K562 (cell line): ENCODE measurements around the gene ZCCHC24. TPM values are rescaled to one million over a fixed set of nuclear protein-coding genes. Genes with fewer than 3 reads are reported as not detected.
A peak's percentile ranks its signal among the peaks of the same experiment; 100 is the strongest.

ENCODE experiments used
- ATAC-seq: fragments of 200-7000 bp; cut with Tn5 transposase; 3 replicates; pipeline ENCODE4 v1.9.1; 2020; ENCODE audit warnings: moderate library complexity
- BruUV-seq: library from RNA; stranded (reverse); fragments of 400-500 nt; replicated peaks from 2 replicates; lab custom pipeline; 2021; lab: Mats Ljungman, UMichigan
- CTCF ChIA-PET: fragments of 300-600 bp; formaldehyde crosslinking; extraction: SDS; loops from one replicate; lab custom pipeline; 2021; ENCODE audit warnings: low intra/inter-chr PET ratio; lab: Yijun Ruan, JAX
- POLR2A ChIA-PET: fragments of 300-600, 350-650 bp; sonication (Branson Sonifier 250); formaldehyde crosslinking; extraction: SDS; loops from one replicate; lab custom pipeline; 2021; ENCODE audit warnings: antibody characterized with exemption, inconsistent platforms; lab: Yijun Ruan, JAX
- DNase-seq, 4 experiments: peaks; one replicate each; pipeline versions ENCODE4 v3.0.0 to v3.0.0-alpha.2; 2011 to 2018; ENCODE audit warnings: low spot score in 3 of 4, mixed read lengths in 3 of 4; ENCODE audit errors: extremely low read depth in 1 of 4
- FAIRE-seq: peaks from 2 replicates; lab custom pipeline; 2011; peaks lifted over from hg19 to GRCh38; lab: Jason Lieb, UNC
- H2AFZ ChIP-seq: 2 replicates; pipeline ENCODE4 v1.6.0; 2011; ENCODE audit warnings: low read depth, low read length, control low read depth, inconsistent platforms
- H3K27ac ChIP-seq: fragments of 200-600 bp; 3 replicates; pipeline ENCODE4 v1.8.0; 2011; ENCODE audit warnings: low read depth, mild to moderate bottlenecking, control low read depth, inconsistent platforms, low read length, moderate library complexity, mixed read lengths; ENCODE audit errors: extremely low read depth
- H3K27me3 ChIP-seq, 2 experiments: fragments of 300-600 bp in 1 of 2; 2 replicates in 1 of 2; 3 replicates in 1 of 2; pipeline versions ENCODE4 v1.6.0 to v1.8.0; 2011; ENCODE audit warnings: inconsistent platforms in 2 of 2, low read length in 2 of 2, mild to moderate bottlenecking in 1 of 2, mixed read lengths in 1 of 2, moderate library complexity in 1 of 2; ENCODE audit not compliant: control insufficient read depth in 2 of 2, insufficient read depth in 2 of 2
- H3K36me3 ChIP-seq: fragments of 300-600 bp; 3 replicates; pipeline ENCODE4 v1.8.0; 2011; ENCODE audit warnings: mild to moderate bottlenecking, low read length, inconsistent platforms; ENCODE audit not compliant: control insufficient read depth, insufficient read depth
- H3K4me1 ChIP-seq, 2 experiments: fragments of 200-600 bp in 1 of 2; replicated peaks in 1 of 2; 2 replicates in 1 of 2; 3 replicates in 1 of 2; pipeline versions ENCODE4 v1.5.1 to v1.8.0; 2011; ENCODE audit warnings: inconsistent platforms in 2 of 2, low read length in 2 of 2, mild to moderate bottlenecking in 1 of 2, mixed read lengths in 1 of 2, moderate library complexity in 1 of 2; ENCODE audit not compliant: control insufficient read depth in 2 of 2, insufficient read depth in 2 of 2
- H3K4me2 ChIP-seq: 2 replicates; pipeline ENCODE4 v1.6.1; 2011; ENCODE audit warnings: low read length, control low read depth, inconsistent platforms, mixed read lengths; ENCODE audit not compliant: insufficient read depth
- H3K4me3 ChIP-seq: fragments of 200-600 bp; sonication (generic), shearing (Covaris generic); 2 replicates; pipeline ENCODE4 v1.5.1; 2016; ENCODE audit warnings: control low read depth, inconsistent platforms
- H3K79me2 ChIP-seq: fragments of 200-600 bp; 3 replicates; pipeline ENCODE4 v1.8.0; 2011; ENCODE audit warnings: low read length, inconsistent platforms; ENCODE audit not compliant: control insufficient read depth, insufficient read depth
- H3K9ac ChIP-seq, 2 experiments: 2 replicates each; pipeline versions ENCODE4 v1.6.0 to v1.6.1; 2011; ENCODE audit warnings: low read depth in 2 of 2, low read length in 2 of 2, control low read depth in 1 of 2, inconsistent platforms in 1 of 2, mild to moderate bottlenecking in 1 of 2, mixed read lengths in 1 of 2; ENCODE audit not compliant: insufficient read depth in 1 of 2
- H3K9me1 ChIP-seq: one replicate; pipeline ENCODE4 v1.6.0; 2011; ENCODE audit warnings: inconsistent platforms, mild to moderate bottlenecking, low read length, moderate library complexity; ENCODE audit not compliant: control insufficient read depth, insufficient read depth
- H3K9me3 ChIP-seq: replicated peaks from 2 replicates; pipeline ENCODE4 v1.5.1; 2011; ENCODE audit warnings: low read depth, low read length, inconsistent platforms; ENCODE audit not compliant: control insufficient read depth, insufficient read depth
- H4K20me1 ChIP-seq: replicated peaks from 2 replicates; pipeline ENCODE4 v1.6.1; 2011; ENCODE audit warnings: low read length, inconsistent platforms, mixed read lengths; ENCODE audit not compliant: control insufficient read depth, insufficient read depth
- FOSL1 ChIP-seq: fragments of 200-800 bp; sonication (Bioruptor generic); conservative IDR thresholded peaks from 2 replicates; pipeline ENCODE4 v1.6.1; 2016; ENCODE audit warnings: missing genetic modification characterization, missing compliant biosample characterization
- RHOXF2B ChIP-seq: fragments of 250-450 bp; sonication (Bioruptor Pico); conservative IDR thresholded peaks from 2 replicates; pipeline ENCODE4 v1.5.1; 2021
- ZNF197 ChIP-seq: fragments of 200-800 bp; sonication (Bioruptor generic); IDR thresholded peaks from 2 replicates; pipeline ENCODE4 v1.6.1; 2016; ENCODE audit warnings: low read depth, missing genetic modification characterization, missing compliant biosample characterization
- ZNF239 ChIP-seq: fragments of 250-450 bp; sonication (Bioruptor Pico); IDR thresholded peaks from 2 replicates; pipeline ENCODE4 v1.4.0; 2020; ENCODE audit warnings: mild to moderate bottlenecking
- ZNF511 ChIP-seq: sonication (generic); formaldehyde crosslinking; IDR thresholded peaks from 2 replicates; pipeline ENCODE4 v1.8.0; 2022; ENCODE audit warnings: mild to moderate bottlenecking, missing genetic modification reagents
- WGBS: fragments of 100-300 bp; shearing (Covaris generic); methylation state at CpG from one replicate; pipeline ENCODE4 v1.1.6; 2016; ENCODE audit warnings: low coverage, mixed read lengths; ENCODE audit not compliant: insufficient coverage; ENCODE audit errors: missing lambda C conversion rate; 5-methylcytosine and 5-hydroxymethylcytosine counted together
- in situ Hi-C: fragments of 300-500 bp; cut with MboI; formaldehyde crosslinking; loops from 4 replicates; pipeline ENCODE4 v1.15.0; 2018; ENCODE audit warnings: inconsistent platforms, mixed read lengths
- intact Hi-C: fragments of 100-400 bp; cut with micrococcal nuclease; formaldehyde crosslinking; loops from 2 replicates; pipeline ENCODE4 v1.14.2; 2022
- polyA plus RNA-seq, 8 experiments: library from polyadenylated mRNA; depleted of rRNA in 4 of 8; stranded (reverse) in 5 of 8; unstranded in 3 of 8; fragments of >200 nt; fragmentation: Nextera tagmentation in 2 of 8; fragmentation: Illumina TruSeq in 1 of 8; extraction: Ambion mirVana in 2 of 8; extraction: Trizol in 1 of 8; gene quantifications; 2 replicates each; pipeline versions ENCODE4 v1.2.1 to v1.2.3, GENCODE V29; 2011 to 2014; ENCODE audit warnings: inconsistent platforms in 1 of 8, missing spikeins in 1 of 8
- total RNA-seq, 7 experiments: library from RNA; depleted of rRNA in 6 of 7; stranded (reverse); fragments of >200 nt in 6 of 7; fragmentation: Illumina TruSeq in 2 of 7; extraction: Trizol in 2 of 7; gene quantifications; 2 replicates each; pipeline versions ENCODE4 v1.2.1 to v1.2.3, GENCODE V29; 2011 to 2021; ENCODE audit warnings: low replicate concordance in 1 of 7

The ZCCHC24 gene
- total and polyA plus RNA-seq, 9 of the 15 experiments (the other 6 are each of a cell fraction or from before 2014, with no cell fraction given) = 0.84 to 11.0 (median 4.6) TPM

GRCh38 chr10:79488336-79488735 lies 42.9 kb upstream of the ZCCHC24 start:
- no peaks in the 10 kb centered on the region for H3K36me3 ChIP-seq
- no peak for ATAC-seq
- FAIRE-seq = no peak
- H3K27ac ChIP-seq = no peak overlapping the region
- peaks cover 7 to 14% of the 10 kb centered on the region in 2 experiments for H3K4me1 ChIP-seq
- peak overlapping the region; percentile 5; the same call in 1 of the 2 replicates for H3K4me2 ChIP-seq
- no peak overlapping the region; a peak in 1 of 4 replicates for H3K9ac ChIP-seq
- no peaks in the 10 kb centered on the region for H3K79me2 ChIP-seq
- in situ Hi-C loops = no loop called here
- DNase-seq = no peak
- H3K27me3 ChIP-seq = peaks cover 3 to 8% of the 10 kb centered on the region in 2 experiments; a peak in 1 of 5 replicates
- no TSS peak for BruUV-seq
- TF ChIP-seq ZNF239 (CRISPR knock-in tag) (no peak), RHOXF2B (no peak), ZNF197 (CRISPR knock-in tag) (no peak), ZNF511 (CRISPR knock-in tag) (0 out of 2 replicates have a peak, but pooled peaks have one; percentile 27), FOSL1 (tag) (peak; percentile 75)
- ChIA-PET CTCF (interaction anchor here (1.0 to 4.5 kb wide), 2 partner anchors 21 to 113 kb away, joined by 3 to 57 read pairs; no protein-coding TSS in a partner anchor), POLR2A (interaction anchor here (0.7 to 1.6 kb wide), 6 partner anchors 11 to 570 kb away, joined by 3 to 7 read pairs (median 4); no protein-coding TSS in a partner anchor)
- 59% methylated on average over 5 of the region's 5 CpGs for WGBS
- no peaks in the 10 kb centered on the region for H3K9me1 ChIP-seq
- H3K9me3 ChIP-seq = no peaks in the 10 kb centered on the region
- intact Hi-C loops = loop anchor here (5.0 kb wide), 2 partner anchors 96 to 196 kb away; no protein-coding TSS in a partner anchor
- H3K4me3 ChIP-seq = no peak overlapping the region
- H2AFZ ChIP-seq = peak overlapping the region; percentile 46
- peaks cover 4% of the 10 kb centered on the region; the same call in 1 of the 2 replicates for H4K20me1 ChIP-seq
